ENCODE data around the gene ADORA1.

The ADORA1 gene

DNA sequence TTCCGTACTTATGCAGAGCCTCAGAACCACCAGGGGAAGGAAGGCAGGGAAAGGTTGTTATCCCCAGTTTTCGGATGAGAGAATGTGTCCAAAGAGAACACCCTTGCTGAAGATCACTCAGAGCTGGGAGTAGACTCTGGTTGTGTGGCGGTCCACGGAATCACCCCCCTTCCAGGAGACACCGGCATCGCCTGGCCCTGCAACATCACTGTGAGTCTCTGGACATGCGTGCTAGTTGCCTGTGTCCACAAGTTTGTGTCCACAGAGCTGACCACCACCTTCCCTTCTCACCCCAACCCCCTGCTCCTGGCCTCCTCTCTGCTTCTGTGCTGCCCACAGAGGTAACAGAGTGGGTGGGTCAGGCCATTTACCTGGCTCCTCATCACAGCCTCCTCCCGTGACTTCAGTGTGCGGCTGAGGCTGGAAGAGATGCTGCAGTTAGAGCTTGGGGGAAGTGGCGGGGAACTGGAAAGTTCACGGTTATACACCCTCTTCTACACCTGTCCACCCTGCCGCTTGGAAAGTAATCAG is 40.8 kb downstream of the ADORA1 start:
- no peaks in the 10 kb centered on the region for H3K27me3 ChIP-seq (ENCODE audit: control insufficient read depth, insufficient read depth, low read length)
- no peak overlapping the region for H3K9ac ChIP-seq (ENCODE audit: low read depth, low read length)
- no peak overlapping the region for H3K4me3 ChIP-seq (ENCODE audit: low read depth, low read length)
- no peaks in the 10 kb centered on the region for H3K9me3 ChIP-seq (ENCODE audit: control insufficient read depth, insufficient read depth, low read length)
- H3K4me1 ChIP-seq (ENCODE audit: control insufficient read depth, insufficient read depth, low read length) = peaks cover 3% of the 10 kb centered on the region
- no peaks in the 10 kb centered on the region for H3K36me3 ChIP-seq (ENCODE audit: control insufficient read depth, insufficient read depth, low read length)

DNA sequence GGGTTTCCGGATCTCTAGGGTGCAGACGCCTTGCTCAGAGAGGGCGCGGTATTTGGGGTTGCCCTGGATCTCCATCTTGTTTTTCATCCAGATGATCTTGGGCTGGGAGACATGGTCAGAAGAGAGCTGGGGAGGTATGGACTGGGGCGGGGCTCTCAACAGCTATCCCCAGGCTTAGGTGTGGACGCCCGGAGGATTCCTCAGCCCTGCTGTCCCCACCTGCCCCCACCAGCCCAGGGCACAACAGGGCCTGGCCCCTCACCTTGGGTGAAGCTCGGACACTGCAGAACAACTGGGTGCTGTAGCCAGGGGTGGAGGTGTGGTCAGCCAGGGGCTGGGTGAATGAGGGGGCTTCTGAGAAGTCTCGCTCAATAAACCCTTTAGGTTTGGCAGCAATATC is 41.5 kb downstream of the ADORA1 start:
- H3K9me3 ChIP-seq (ENCODE audit: control insufficient read depth, insufficient read depth, low read length) = no peaks in the 10 kb centered on the region
- no peak overlapping the region for H3K9ac ChIP-seq (ENCODE audit: low read depth, low read length)
- peaks cover 3% of the 10 kb centered on the region for H3K4me1 ChIP-seq (ENCODE audit: control insufficient read depth, insufficient read depth, low read length)
- no peaks in the 10 kb centered on the region for H3K27me3 ChIP-seq (ENCODE audit: control insufficient read depth, insufficient read depth, low read length)
- no peaks in the 10 kb centered on the region for H3K36me3 ChIP-seq (ENCODE audit: control insufficient read depth, insufficient read depth, low read length)
- H3K4me3 ChIP-seq (ENCODE audit: low read depth, low read length) = no peak overlapping the region

DNA sequence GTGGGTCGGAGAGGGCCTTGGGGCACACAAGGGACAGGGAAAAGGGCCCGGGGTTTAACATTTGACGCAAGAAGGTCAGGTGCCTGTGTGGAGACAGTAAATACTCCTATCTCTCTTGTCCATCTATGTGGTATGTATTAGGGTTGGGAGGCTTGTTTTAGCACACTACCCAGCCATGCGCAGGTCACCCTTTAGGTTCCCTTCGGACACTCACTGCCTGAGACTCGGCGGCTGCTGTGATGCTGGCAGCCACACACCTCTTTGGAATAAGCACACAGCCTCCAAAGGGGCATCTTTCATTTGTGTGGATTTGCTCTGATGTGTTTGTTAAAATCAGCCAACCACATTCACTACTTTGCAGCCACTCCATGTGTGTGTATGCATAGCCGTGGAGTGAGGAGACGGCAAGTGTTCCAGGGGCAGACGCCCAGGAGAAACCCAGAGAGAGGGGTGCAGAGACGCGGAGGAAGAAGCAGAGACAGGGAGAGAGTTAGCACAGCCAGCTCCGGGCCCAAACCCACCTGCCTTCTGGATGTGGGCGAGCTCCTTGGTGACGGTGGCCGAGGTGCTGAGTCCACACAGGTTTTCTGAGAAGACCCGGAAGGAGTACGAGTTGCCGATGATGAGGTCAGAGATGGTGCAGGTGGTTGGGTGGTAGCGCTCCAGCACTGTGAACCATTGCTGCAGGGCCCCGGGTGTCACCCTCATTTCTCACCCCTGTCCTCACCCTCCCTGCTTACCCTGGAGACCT is 42.4 kb downstream of the ADORA1 start:
- Histone ChIP-seq H3K4me3 (ENCODE audit: low read depth, low read length) (no peak overlapping the region), H3K36me3 (ENCODE audit: control insufficient read depth, insufficient read depth, low read length) (no peaks in the 10 kb centered on the region), H3K27me3 (ENCODE audit: control insufficient read depth, insufficient read depth, low read length) (no peaks in the 10 kb centered on the region), H3K4me1 (ENCODE audit: control insufficient read depth, insufficient read depth, low read length) (peaks cover 3% of the 10 kb centered on the region), H3K9me3 (ENCODE audit: control insufficient read depth, insufficient read depth, low read length) (no peaks in the 10 kb centered on the region), H3K9ac (ENCODE audit: low read depth, low read length) (no peak overlapping the region)

DNA sequence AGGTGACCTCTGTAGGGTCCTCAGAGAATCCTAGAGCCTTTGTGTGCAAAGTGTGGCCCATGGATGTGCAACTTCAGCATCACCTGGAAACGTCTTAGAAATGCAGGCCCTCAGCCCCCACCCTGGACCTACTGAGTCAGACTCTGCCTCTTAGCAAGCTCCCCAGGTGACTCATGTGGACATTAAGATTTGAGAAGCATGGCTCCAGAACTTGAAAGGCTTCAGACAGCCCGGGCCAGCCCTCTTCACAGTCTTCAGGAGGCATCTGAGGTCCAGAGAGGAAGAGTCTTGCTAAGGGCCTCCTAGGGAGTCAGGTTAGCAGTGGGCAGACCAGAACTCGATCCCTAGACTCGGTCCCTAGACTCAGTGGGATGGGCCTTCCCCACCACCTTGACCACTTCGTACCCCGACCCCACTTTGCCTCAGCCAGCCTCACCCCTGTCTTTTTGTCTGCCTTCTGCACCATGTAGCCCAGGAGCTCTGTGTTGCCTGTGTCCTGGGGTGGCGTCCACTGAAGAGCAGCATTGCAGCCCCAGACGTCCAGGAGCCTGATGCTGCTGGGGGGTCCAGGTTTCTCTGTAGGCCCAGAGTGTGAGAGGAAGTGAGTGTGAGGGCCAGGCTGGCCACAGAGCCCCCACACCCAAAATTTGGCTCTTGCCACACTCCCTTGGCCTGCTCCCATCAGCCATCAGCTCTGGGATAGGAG is 43.3 kb downstream of the ADORA1 start:
- Histone ChIP-seq H3K9ac (ENCODE audit: low read depth, low read length) (no peak overlapping the region), H3K36me3 (ENCODE audit: control insufficient read depth, insufficient read depth, low read length) (no peaks in the 10 kb centered on the region), H3K4me3 (ENCODE audit: low read depth, low read length) (no peak overlapping the region), H3K9me3 (ENCODE audit: control insufficient read depth, insufficient read depth, low read length) (no peaks in the 10 kb centered on the region), H3K4me1 (ENCODE audit: control insufficient read depth, insufficient read depth, low read length) (peaks cover 3% of the 10 kb centered on the region), H3K27me3 (ENCODE audit: control insufficient read depth, insufficient read depth, low read length) (no peaks in the 10 kb centered on the region)

DNA sequence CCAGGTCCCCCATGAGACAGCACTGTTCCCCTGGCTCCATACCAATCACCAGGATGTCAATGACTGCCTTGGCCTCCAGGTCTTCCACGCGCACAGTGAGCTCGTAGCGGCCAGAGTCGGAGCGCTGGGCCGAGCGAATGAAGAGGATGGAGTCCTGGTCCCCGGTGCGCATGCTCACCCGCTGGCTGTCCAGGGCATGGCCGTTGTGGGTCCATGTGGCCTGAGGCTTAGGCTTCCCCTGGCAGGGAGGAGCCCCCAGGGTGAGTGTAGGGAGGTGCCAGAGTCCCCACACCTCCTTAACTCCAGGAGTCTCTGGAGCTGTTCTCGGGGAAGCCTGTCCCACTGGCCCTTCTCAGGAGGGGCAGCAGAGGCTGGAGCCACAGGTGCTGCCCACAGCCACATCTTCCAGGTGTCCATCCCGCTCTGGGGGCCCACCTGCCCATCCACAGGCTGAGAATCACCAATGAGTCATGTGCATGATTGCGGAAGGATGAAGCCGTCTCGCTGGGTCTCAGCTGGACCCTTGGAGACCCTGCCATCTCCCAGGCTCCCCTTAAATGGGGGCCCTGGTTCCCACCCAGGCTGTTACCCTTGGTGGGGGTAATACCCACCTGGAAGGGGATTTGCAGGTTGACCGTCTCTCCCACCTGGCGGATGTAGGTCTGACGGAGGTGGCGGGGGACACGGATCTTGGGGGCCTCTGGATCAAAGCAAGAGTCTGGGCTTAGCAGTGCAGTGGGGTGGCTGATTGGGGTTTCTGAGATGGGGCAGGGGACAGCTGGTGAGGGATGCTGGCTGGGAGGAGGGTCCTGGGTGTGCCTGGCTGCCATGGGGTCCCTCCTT is 44.0 kb downstream of the ADORA1 start:
- no peak overlapping the region for H3K4me3 ChIP-seq (ENCODE audit: low read depth, low read length)
- H3K9ac ChIP-seq (ENCODE audit: low read depth, low read length) = no peak overlapping the region
- no peaks in the 10 kb centered on the region for H3K27me3 ChIP-seq (ENCODE audit: control insufficient read depth, insufficient read depth, low read length)
- H3K36me3 ChIP-seq (ENCODE audit: control insufficient read depth, insufficient read depth, low read length) = no peaks in the 10 kb centered on the region
- H3K4me1 ChIP-seq (ENCODE audit: control insufficient read depth, insufficient read depth, low read length) = peaks cover 3% of the 10 kb centered on the region
- no peaks in the 10 kb centered on the region for H3K9me3 ChIP-seq (ENCODE audit: control insufficient read depth, insufficient read depth, low read length)

DNA sequence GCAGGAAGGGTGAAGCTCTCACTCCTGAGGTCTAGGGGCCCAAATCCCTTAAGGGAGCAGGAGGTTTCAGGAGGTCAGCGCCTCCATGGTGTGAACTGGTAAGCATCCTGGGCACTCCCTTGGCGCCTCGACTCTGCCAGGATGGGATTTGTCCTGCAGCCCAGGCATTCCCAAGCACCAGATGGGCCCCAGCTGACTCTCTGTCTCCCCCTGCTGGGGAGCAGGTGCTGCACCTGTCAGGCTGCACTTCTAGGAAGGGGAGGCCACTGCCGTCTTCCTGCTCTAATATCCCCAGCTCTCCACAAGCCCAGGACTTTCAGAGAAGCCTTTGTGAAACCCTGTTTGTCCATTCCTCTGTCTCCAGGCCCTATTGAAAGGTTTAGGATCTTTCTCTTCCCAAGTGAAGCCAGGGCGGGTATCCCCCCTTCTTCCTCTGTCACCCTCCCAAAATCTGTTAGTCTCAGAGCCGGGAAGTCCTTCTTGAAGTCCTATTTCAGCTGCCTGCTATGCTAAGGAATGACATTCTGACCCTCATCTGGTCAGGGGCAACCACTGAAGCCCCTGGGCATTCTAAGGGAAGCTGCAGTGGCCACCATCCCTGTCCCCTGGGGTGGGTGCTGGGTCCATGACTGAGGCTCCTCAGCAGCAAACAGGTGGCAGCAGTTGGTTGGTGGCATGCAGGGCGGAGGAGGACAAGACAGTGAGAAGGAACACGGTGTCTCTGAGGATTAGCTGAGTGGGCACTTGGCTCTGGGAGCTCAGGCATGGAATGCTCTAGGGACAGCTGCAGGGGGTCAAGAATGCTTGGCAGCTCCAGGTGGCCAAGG is 44.9 kb downstream of the ADORA1 start:
- no peaks in the 10 kb centered on the region for H3K36me3 ChIP-seq (ENCODE audit: control insufficient read depth, insufficient read depth, low read length)
- no peak overlapping the region for H3K4me3 ChIP-seq (ENCODE audit: low read depth, low read length)
- no peaks in the 10 kb centered on the region for H3K27me3 ChIP-seq (ENCODE audit: control insufficient read depth, insufficient read depth, low read length)
- H3K9ac ChIP-seq (ENCODE audit: low read depth, low read length) = no peak overlapping the region
- H3K9me3 ChIP-seq (ENCODE audit: control insufficient read depth, insufficient read depth, low read length) = no peaks in the 10 kb centered on the region
- H3K4me1 ChIP-seq (ENCODE audit: control insufficient read depth, insufficient read depth, low read length) = peaks cover 3% of the 10 kb centered on the region

DNA sequence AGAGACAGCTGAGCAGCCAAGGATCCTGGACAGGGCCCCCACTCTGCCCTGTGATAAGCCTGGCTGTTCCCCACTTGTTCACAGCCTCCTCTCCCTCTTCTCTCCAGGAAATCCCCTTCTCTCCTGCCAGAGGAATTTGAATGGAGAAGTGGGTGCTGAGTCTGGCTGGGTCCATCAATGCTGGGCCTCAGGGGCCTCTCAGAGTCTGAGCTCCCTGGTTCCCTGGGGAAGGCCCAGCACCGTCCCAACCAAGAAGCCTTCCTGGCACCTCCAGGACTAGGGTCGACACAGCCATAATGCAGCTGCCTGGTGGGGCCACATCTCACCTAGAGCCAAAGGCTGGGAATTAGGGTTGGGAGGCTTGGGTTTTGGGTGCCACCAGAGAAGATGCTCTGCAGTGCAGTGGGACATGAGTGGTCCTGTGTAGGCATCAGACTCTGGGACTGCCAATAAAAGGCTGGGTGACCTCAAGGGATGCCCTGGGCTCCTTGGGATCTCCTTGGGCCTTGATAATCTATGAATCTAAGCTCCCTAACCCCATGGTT is 45.6 kb downstream of the ADORA1 start:
- Histone ChIP-seq H3K36me3 (ENCODE audit: control insufficient read depth, insufficient read depth, low read length) (no peaks in the 10 kb centered on the region), H3K9ac (ENCODE audit: low read depth, low read length) (no peak overlapping the region)

DNA sequence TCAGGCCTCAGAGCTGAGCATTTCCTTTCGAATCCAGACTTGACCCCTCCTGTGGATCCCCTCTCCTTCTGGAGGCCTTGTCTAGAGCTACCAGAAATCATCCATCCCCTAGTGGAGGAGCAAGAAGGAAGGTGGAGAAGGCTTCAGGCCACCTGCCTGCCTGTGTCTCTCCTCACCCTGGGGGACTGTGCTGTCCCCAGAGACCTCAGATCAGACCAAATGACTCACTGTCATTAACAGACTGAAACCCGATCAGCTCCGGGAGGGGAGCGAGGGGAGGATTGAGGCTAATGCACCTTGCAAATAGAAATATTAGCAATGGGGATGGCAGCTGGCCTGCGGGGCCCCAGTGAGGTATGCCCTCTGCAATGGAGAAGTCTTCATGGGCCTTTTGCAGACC is 46.0 kb downstream of the ADORA1 start:
- H3K9me3 ChIP-seq (ENCODE audit: control insufficient read depth, insufficient read depth, low read length) = no peaks in the 10 kb centered on the region
- H3K4me1 ChIP-seq (ENCODE audit: control insufficient read depth, insufficient read depth, low read length) = peaks cover 12% of the 10 kb centered on the region
- no peaks in the 10 kb centered on the region for H3K27me3 ChIP-seq (ENCODE audit: control insufficient read depth, insufficient read depth, low read length)
- H3K36me3 ChIP-seq (ENCODE audit: control insufficient read depth, insufficient read depth, low read length) = no peaks in the 10 kb centered on the region
- no peak overlapping the region for H3K9ac ChIP-seq (ENCODE audit: low read depth, low read length)
- no peak overlapping the region for H3K4me3 ChIP-seq (ENCODE audit: low read depth, low read length)

More for the DNA sequence above, 45.6 kb downstream of the ADORA1 start:
- peaks cover 7% of the 10 kb centered on the region for H3K4me1 ChIP-seq (ENCODE audit: control insufficient read depth, insufficient read depth, low read length)
- no peaks in the 10 kb centered on the region for H3K9me3 ChIP-seq (ENCODE audit: control insufficient read depth, insufficient read depth, low read length)
- no peak overlapping the region for H3K4me3 ChIP-seq (ENCODE audit: low read depth, low read length)
- no peaks in the 10 kb centered on the region for H3K27me3 ChIP-seq (ENCODE audit: control insufficient read depth, insufficient read depth, low read length)

DNA sequence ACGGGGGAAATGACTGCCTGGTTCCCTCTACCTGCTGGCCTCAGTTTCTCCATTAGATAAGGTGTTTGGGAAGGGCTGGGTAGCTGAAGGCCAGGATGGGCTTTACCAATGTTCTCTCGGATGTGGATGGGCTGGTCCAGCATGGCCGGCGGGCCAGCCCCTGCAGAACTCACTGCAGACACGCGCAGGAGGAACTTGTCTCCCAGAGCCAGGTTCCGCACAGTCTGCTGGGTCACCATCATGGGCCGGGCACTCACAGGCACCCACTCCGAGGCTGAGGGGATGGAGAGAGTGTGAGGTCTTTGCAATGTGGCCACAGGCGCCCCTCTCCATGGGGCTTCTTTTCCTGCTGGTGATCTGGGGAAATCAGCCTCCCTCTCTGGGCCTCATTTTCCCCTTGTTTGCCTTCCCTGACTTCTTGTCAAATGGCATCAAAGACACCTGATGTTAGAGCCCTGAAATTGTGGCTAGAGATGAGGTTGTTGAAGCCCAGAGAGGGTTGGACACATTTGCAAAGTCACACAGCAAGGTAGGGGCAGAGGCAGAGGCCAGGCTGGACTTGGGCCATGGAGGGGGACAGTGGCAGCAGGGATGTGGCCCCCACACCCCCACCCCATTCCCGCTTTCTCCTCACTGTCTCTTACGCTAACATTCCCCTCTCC is 46.9 kb downstream of the ADORA1 start:
- H3K9me3 ChIP-seq (ENCODE audit: control insufficient read depth, insufficient read depth, low read length) = no peaks in the 10 kb centered on the region
- H3K27me3 ChIP-seq (ENCODE audit: control insufficient read depth, insufficient read depth, low read length) = no peaks in the 10 kb centered on the region
- H3K9ac ChIP-seq (ENCODE audit: low read depth, low read length) = no peak overlapping the region
- H3K4me1 ChIP-seq (ENCODE audit: control insufficient read depth, insufficient read depth, low read length) = peaks cover 12% of the 10 kb centered on the region
- no peaks in the 10 kb centered on the region for H3K36me3 ChIP-seq (ENCODE audit: control insufficient read depth, insufficient read depth, low read length)
- H3K4me3 ChIP-seq (ENCODE audit: low read depth, low read length) = no peak overlapping the region

DNA sequence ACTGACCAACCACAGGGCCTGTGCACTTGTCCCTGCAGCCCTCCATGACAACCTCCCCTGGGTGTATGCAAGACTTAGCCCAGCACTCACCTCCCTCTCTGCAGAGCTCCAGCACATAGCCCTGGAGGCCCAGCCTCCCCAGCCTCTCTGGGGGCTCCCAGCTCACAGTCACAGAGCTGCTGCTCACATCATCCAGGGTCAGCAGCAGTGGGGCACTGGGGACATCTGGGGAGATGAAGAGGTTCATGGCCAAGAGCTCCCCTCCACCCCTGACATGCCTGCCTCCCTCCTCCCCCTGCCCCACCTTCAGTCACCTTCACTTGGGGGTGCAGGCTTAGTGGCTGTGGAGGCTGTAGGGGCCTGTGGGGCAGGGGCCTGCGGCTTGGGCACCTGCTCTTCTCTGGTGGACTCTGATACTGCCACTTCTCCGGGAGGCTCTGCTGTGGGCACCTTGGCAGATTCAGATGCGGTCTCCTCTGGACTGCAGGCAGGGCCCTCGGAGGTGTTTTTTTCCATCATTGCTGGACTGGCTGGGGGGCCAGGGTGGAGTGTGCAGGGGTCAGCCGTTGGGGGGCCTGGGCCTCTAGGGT is 47.8 kb downstream of the ADORA1 start, which contains the start of gene MYBPH:
Gene MYBPH, minus strand, starts transcription at position 590 of the 590 bp plus-strand sequence. Its CDS starts 71 bp downstream, at position 519.
- Histone ChIP-seq H3K27me3 (ENCODE audit: control insufficient read depth, insufficient read depth, low read length) (no peaks in the 10 kb centered on the region), H3K4me3 (ENCODE audit: low read depth, low read length) (no peak within 1 kb of the TSS), H3K9me3 (ENCODE audit: control insufficient read depth, insufficient read depth, low read length) (no peaks in the 10 kb centered on the region), H3K9ac (ENCODE audit: low read depth, low read length) (no peak within 1 kb of the TSS), H3K4me1 (ENCODE audit: control insufficient read depth, insufficient read depth, low read length) (peaks cover 12% of the 10 kb centered on the region), H3K36me3 (ENCODE audit: control insufficient read depth, insufficient read depth, low read length) (no peaks in the 10 kb centered on the region)
